Right hindlimb (tissue), 1 donor: ENCODE data around the gene INO80C.

Source experiments
- DNase-seq: peaks from one replicate; pipeline ENCODE4 v3.0.0-alpha.2; 2018

Gene INO80C, protein sequence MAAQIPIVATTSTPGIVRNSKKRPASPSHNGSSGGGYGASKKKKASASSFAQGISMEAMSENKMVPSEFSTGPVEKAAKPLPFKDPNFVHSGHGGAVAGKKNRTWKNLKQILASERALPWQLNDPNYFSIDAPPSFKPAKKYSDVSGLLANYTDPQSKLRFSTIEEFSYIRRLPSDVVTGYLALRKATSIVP

GRCh38 chr18:35497370-35498197, at the start of gene INO80C:
TSS of gene INO80C (minus strand) at chr18:35497960. CDS start at chr18:35497874, 86 bp downstream.
- DNase-seq: peak; percentile 95

DNA sequence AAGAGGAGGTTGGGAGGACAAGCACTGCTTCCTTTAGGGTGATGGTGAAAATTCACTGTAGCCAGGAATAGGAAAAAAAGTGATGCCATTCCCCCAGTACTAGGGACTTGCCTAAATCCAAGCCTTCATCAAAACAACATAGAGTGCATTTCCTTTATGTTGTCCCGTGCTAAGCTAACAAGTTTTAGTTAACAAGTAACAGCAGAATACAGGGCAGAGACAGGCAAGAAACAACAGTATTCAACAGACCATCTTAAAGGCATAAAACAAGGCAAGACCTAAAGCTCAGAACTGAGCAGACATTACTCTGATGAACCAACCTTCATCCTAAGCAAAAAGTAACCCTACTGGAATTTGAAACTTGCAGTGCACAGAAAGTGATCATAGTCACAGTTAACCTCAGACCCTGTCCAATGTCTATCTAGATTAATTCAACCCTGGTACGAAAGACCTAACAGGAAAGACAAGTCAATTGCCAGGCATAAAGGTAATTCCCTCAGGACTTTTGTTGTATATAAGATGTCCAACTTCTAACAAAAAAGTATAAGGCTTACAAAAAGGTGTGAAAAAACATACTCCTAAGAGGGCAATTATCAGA, 49.3 kb upstream of the INO80C start:
- no peak for DNase-seq

DNA sequence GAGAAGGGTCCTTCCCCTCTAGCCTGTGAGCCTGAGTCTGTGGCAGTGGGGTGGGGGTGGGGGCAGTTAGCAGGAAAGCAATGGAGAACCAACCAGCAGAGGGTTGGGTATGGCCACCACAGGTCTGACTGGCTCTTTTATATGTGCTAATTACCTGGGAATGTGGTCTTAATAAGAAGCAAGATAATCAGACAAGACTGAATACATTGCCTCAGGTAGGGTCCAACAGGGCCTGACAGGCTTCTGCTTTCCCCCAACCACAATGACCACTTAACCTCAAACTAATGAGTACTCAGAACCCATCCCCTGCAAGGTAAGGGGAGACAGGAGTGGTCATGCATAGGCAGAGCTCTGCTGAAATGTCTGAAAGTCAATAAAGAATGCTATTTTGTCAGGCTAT, 44.6 kb upstream of the INO80C start:
- DNase-seq: no peak

DNA sequence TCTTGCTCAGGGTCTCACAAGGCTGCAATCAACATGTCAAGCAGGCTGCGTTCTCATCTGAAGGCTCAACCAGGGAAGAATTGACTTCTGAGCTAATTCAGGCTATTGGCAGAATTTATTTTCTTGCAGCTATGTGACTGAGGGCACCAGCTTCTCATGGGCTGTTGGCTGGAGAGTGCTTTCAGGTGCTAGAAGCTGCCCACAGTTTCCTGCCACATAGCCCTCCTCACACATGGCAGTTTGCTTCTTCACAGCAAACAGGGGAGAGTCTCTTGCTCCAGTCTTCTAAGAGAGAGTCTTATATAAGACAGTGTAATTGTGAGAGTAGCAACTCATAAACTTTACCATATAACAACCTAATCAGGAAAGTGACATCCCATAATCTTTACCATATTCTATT, 37.5 kb upstream of the INO80C start:
- no peak for DNase-seq

GRCh38 chr18:35533916-35534405, 36.2 kb upstream of the INO80C start:
- DNase-seq: no peak

DNA sequence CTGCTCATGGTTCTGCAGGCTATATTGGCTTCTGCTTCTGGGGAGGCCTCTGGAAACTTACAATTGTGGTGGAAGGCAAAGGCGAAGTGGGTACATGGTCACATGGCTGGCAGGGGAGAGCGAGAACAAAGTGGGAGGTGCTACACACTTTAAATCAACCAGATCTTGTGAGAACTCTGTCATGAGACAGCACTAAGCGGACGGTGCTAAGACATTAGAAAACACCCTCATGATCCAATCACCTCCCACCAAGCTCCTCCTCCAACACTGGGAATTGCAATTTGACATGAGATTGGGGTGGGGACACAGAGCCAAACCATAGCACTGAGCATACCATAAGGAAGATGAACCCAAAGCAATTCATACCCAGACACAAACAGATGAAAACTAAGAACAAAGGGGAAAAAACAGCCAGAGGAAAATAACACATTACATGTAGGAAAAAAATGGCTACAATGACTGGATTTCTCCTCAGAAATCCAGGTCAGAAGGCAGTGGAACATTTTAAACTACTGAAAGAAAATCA, 31.1 kb upstream of the INO80C start:
- DNase-seq: no peak

DNA sequence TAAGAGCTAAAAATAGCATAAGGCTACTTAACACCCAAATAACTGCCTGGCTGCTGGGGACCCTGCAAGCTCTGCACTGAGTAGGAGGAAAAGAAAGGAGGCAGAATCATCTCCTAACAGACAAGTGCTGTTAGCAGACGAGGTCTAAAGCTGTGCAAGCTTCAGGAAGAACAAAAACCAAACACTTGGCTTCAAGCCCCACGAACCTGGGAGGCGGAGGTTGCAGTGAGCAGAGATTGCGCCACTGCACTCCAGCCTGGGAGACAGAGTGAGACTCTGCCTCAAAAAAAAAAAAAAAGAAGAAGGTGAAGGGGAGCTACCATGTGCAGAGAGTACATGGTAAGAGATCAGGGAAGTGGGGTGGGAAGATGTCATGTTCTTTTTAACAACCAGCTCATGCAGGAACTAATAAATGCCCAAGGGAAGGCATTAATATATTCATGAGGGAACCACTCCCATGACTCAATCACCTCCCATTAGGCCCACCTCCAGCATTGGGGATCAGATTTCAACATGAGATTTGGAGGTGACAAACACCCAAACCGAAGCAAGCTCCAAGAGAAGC, 28.8 kb upstream of the INO80C start:
- no peak for DNase-seq

DNA sequence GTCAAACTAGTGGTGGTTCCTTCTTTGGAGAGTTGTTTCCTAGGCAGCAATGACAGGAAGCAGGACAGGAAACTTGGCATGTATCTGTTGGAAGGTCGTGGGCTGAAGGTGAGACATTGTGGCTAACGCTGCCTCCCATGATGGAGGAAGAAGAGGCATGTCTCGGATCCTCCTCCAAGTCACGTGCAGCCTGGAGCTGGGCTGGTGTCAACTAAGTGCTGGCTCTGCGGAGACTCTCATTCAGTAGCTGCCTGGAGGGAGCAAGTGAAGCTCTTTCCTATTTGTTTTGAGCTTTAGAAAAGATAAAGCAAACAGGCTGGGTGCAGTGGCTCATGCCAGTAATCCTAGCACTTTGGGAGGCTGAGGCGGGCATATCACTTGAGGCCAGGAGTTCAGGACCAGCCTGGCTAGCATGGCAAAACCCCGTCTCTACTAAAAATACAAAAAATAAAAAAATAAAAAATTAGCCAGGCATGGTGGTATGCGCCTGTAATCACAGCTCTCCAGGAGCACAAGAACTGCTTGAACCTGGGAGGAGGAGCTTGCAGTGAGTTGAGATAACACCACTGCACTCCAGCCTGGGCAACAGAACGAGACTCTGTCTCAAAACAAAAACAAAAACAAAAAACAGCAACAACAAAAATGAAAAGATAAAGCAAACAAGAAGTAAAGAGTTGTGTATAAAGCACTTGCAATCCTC, 28.2 kb upstream of the INO80C start:
- DNase-seq: no peak

DNA sequence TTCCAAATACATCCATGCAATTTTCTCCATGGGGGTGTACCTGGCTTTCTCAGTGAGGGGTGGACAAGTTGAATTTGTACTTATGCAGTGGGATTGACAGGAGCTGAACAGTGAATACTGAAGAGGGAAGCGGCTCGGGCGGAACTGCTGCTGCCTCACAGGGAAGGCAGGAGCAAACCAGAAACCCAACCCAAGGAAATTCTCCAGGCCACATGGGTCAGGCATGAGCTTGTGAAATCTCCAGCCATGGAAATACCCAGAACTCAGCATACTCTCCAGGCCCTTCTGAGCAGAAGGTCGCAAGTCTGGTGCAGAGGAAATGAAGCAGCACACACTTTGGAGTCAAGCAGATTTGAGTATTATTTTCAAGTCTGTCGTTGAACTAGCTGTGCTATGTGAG, 26.5 kb upstream of the INO80C start:
- no peak for DNase-seq

DNA sequence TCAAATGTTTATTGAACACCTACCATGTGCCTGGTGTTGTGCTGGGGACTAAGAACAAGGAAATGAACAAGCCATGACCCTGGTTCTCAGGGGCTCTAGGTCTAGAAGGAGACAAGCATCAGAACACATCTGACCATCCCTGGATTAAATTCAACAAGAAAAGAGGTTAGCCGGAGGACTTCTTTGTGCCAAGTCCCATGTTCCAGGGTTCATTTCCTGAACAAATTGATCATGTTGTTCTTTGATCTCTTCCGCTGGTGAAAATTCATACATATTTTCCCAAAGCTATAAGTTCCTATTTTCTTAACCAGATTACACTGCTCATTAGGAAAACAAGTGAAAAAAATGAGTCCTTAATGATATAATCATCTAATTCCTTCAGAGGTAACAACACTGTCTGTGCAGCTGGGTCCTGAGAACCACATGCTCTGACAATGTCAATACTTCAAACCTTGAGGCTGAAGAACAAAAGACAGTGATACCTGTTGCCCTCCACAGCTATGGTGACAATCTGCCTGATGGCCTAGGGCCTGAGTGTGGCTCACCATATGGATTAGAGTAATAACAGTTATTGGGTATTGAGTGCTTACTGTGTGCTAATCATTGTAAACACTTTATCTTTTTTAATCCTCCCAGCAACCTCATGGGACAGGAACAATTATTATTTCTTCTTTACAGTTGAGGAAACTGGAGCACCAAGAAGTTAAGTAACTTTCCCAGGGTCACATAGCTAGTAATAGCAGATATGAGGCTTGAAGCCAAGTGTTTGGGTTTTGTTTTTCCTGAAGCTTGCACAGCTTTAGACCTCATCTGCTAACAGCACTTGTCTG, 24.6 kb upstream of the INO80C start:
- no peak for DNase-seq

- DNase-seq: no peak
Measured at GRCh38 chr18:35521133-35521532, 23.4 kb upstream of the INO80C start.

- DNase-seq: no peak
Measured at GRCh38 chr18:35519148-35519899, 21.6 kb upstream of the INO80C start.

DNA sequence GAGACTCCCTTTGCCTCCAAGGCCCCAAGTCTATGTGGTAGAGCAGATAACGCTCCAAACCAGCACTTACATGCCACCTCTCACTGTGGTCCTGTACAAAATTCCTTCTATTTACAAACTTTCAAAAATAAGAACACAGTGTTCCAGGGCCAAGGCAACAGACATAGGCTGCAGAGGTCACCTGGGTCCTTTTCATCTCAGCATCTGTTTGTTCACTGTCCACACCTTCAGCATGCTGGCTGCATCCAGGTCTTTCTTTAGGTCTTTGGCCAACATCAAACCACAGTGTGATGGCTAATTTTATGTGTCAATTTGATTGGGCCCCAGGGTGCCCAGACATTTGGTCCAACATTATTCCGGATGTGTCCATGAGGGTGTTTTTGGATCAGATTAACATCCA, 20.0 kb upstream of the INO80C start:
- no peak for DNase-seq

GRCh38 chr18:35516789-35517188, 19.0 kb upstream of the INO80C start:
- no peak for DNase-seq

- no peak for DNase-seq
Measured at GRCh38 chr18:35516351-35516750, 18.6 kb upstream of the INO80C start.

GRCh38 chr18:35515460-35516130, 17.8 kb upstream of the INO80C start:
- DNase-seq: no peak

GRCh38 chr18:35514752-35515459, 17.1 kb upstream of the INO80C start:
- no peak for DNase-seq

DNA sequence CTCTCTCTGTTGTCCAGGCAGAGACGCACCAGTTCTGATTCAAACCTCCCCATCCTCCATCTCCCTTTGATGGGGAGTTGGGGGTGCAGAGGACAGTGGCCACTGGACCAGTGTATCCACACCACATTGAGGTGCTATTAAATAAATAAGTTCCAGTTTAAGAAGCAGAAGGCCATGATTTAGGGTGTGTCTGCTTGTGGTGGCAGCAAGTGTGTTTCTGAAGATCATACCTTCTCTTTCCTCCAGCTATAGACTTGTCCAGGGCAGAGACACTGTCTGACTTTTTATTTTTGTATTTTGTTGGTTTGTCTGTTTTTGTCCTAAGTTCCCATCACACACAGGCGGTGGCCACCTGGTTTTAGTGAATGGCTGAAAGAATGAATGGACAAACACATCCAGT, 16.5 kb upstream of the INO80C start:
- no peak for DNase-seq

DNA sequence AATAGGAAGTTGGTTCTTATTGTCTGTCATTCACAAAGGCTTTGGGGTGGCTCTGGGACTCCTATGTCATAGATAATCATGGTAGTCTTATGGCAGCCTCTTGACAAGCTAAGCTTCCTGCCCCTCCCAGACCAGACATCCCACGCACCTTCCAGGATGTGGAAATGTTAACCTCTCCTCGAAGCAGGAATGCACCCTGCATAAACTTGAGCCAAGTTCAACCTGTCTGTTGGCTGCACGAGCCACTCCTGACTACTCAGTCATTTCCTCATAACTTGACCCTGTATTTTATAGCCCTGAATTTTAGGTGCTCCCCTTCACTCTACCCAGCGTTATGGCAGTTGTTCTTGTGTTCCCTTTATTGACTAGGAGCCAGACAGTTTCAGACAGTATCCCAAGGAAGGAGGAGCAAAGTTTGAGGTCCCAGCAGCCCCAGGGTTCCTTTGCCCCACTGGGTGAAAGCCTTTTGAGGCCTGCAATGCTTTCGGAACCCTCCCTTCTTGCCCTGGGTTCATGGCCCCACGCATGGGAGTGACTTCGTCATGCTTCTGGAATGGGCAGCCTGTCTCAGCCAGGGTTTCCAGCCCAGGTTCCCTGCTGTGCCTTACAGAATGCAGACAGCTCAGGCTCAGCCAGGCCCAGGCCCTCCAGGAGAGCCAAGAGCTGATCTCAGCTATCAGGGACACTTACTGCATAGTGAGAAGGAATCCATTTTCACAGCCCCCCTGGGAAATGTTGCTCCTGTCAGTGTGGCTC, 15.6 kb upstream of the INO80C start:
- peak; percentile 41 for DNase-seq
